AG08396 (cell line): ENCODE results near the gene ZNF219.

Source experiments
- DNase-seq: peaks from one replicate; pipeline ENCODE4 v3.0.0; 2012; ENCODE audit warnings: low spot score, mixed read lengths

Gene ZNF219

DNA sequence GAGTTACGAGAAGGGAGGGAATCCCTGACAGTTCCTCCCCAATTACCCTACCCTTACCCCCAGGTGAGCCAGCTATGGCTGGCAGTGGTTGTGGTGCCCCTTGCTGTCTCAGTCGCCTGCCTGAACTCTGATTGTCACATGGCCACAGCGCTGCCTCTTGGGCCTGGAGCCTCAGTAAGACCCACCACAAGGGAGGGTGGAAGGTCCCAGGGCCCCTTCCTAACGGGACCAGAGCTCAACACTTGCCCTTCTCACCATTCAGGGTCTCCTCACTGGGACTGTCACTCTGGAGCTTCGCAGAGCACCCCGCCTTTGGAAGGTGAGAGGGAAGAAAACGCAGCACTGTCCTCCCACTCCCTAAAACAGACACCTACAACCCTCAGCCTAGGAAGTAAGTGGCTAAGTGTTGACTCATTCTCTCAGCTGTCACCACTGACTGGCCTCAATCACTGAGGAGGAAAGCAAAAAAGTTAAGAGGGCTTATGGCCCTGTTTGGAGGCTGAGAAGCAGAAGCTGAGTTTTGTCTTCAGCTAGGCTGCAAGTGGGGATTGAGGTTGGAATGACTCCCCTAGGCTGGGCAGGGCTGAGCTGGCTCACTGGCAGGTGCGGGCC, 3.5 kb upstream of the ZNF219 start:
- DNase-seq: no peak

DNA sequence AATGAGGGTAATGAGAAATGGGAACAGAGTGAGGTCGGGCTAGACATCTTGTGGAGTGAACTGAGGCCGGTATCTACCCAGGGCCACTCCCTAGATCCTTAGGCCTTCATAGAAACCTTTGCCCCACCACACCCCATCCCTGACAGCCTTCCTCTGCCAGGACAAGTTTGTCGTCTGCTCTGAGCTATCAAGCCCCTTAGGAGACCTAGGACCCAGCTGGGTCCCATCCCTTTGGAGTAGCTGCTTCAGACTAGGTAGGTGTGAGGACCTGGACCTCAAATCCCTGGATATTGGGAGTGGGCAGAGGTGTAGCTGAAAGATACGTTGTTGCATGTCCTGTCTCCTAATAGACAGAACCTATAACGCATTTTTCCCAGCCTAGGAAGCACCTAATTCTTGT, 2.5 kb upstream of the ZNF219 start, which contains the start of gene TMEM253:
TMEM253 (plus strand) TSS at position 136 of the 400 bp plus-strand sequence. CDS start 278 bp downstream, outside the sequence.
- DNase-seq: no peak

DNA sequence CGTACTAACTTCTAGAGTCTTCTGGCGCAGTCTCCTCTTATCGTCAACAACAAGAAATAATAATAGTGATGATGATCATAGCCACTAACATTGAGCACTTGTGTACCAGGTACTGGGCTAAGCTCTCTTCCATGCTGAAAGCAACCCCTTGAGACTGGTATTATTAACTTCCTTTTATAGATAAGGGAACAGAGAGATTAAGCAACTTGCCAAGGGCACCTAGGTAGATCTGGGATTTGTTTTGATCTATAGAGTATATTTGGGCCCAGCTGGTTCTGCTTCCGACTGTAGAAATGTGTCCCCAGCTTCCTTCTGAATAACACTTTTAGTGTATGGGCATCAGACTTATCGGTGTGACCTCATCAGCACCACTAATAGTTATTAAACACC, 1.1 kb upstream of the ZNF219 start:
- no peak for DNase-seq

DNA sequence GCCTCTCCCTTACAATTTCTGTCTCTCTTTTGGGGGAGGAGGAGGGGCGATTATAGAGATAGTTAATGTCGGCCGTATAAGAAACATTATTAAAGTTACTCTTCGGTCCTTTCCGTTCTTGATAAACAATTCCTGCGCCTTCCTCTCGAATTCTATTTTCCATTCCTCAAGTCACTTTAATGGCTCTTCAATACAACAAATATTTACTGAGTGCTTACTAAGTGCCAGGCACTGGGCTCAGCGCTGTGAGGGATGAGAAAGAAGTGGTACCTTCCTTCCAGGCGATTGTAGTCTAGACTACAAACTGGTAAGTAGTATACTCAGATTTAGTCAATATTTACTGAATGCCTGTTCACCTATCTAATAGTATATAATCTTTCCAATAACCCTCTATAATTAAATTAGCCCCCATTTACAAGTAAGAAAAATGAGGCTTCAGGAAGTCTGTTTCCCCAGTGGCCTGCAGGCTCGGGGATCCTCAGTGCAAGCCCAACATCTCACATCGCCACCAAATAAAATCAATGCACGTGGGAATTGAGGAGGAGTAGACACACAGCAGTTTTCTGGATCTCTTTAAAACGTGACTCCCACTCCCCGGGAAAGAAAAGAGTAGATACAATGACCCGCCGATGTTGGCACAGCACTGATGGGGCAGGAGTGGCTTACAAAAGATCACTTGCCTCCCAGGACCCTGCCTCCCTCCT, 589 bp upstream of the ZNF219 start:
- DNase-seq: peak; percentile 6

DNA sequence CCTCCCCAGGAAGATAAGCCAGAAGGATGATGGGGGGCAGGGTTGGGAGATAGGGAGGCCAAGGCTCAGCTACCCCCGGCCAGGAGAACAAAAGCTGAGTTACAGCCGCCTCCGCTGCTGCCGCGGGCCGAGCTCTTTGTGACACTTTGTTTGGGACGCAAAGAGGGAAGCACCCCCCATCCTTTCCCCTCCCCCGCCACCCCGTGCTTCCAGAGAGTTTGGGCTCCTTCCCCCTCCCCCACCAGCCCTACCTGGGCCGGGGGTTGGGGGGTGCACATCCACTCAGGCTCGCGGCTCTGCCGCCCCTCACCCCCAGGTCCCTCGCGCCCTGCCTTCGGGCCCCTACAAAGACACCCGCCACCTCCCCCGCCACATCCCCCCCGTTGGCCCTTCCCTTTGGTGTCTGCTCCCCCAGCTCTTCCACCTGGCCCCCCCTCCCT, 799 bp downstream of the ZNF219 start:
- DNase-seq: no peak

DNA sequence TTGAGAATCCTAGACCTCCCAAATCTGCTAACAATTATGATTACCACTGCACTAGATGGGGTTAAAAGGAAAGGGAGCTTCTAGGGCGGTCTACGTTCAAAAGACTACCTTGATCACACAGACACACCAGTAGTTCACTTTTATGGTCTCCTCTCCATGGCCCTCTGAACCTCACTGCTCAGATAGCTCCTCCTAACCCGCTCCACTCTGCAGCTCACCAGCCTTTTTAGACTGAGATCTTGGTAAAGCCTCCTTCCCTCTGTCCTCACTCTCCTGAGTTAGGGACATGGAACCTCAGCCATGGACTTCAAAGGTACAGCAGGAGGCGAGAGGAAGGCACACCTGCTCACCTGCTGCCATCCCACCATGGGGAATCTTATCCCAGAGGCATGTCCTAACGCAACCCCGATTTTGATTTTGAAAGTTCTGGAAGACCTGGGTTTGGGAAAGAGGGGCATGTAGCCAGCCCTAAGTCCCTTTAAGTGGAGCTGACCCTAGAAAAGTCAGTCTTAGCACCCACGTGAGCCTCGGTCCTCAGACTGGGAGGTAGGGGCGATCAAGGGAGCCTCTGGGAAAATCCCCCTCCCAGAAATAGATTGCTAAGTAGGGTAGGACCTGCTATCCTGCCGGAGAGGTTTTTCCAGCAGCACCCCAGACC, 1.3 kb downstream of the ZNF219 start:
- peak; percentile 4 for DNase-seq

DNA sequence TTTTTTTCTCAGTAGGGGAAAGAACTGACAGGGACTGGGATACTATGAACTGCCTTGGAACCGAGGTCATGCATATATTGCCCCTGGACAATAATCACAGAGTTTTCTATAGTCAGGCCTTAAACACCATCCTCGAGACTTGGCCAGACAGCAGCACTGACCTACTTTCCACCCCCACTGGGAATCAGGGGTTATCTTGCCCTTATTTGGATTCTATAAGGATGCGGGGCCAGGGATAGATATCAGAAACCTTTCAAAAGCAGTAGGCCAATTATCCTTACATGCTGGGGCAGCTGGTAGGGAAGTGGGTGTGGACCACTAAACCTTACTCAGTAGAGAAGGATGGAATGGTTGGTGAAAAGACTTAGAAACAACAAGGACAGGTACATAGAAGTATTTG, 2.0 kb downstream of the ZNF219 start:
- no peak for DNase-seq

DNA sequence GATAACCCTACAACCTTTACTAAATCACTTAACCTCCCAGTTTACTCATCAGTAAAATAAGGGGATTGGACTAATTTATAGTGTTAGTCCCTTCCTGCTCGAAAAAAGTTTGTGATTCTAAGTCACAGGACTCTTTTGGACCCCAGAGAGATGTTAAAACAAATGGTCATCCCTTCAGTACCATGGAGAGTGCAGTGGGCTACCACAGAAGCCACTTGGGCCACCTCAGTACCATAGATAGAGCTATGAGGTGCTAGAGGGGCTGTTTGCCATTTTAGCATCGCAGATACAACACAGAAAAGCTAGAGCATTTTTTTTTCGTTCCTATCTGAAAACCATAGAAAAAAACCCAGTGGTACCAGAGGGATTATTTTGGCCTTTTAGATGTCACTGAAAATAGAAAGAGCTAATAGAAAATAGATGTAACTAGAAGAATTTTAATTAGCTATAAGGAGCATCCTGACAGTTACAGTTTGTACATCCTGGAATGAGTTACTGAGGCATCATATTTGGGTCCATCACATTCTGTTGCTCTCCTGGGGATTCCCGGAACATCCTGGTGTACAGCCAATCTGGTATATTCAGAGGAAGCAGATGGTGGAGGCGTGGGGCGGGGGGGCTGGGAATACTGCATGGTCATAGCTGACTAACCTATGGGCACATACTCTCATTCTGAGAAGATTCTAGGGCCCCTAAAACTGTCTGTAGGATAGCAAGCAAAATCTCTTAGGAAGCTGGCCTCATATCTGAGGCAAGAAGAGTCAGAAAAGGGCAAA, 2.8 kb downstream of the ZNF219 start:
- no peak for DNase-seq

DNA sequence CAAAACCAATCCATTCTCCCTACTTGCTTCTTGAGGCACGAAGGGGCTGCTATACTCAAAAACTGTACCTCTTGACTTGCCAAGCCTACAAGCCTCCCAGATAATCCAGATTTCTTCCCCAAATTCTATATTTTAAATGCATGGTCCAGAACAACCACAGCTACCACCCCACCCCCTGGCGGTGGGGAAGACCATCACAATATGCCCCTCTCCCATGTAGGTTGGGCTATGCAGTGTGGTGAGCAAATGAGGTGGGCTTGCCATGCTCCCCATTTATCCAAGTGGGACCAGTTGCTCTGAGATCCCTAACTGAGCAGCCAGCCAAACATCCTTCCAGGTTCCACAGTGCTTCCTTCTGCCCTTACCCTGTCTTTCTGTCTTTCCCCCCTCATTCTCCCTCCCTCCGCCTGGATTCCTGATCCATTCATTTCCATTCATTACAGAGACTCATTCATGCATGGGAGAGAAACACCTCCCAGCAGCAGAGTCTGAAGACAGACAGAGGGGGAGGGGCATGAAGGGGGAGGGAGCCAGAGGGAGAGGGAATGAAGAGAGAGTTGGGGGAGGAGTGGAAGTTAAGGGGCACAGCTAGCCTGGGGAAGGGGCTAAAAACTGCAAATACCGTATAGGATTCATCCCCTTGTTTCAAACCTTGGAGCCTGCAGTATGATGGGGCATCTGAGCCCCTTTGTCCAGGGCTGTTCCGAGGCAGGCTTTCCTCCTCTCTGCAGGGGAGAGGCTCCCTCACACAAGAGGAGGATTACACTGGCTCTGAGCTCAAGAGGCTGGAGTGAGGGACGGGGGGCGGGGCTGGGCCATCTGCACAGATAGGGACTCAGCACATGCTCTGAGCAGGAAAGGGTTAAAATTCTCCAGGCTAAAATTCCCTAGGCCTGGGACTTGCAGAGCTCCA, 4.4 kb downstream of the ZNF219 start:
- no peak for DNase-seq

DNA sequence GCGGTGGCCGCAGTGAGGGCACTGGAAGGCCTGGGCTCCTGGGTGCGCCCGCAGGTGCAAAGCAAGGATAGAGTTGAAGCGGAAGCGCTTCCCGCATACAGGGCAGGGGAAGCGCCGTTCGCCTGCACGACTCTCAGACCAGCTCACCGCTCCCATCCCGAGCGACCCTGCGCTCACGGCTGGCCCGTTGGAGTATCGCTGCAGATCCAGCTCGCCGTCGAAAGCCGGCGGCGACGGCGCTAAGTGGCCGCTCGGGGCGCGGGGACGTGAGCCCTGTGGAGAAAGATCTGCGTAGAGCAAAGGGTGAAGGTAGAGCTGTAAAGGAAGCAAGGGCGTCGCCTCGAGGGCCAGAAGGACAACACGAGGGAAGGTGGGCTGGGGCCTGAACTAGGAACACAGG, 5.4 kb downstream of the ZNF219 start:
- no peak for DNase-seq

DNA sequence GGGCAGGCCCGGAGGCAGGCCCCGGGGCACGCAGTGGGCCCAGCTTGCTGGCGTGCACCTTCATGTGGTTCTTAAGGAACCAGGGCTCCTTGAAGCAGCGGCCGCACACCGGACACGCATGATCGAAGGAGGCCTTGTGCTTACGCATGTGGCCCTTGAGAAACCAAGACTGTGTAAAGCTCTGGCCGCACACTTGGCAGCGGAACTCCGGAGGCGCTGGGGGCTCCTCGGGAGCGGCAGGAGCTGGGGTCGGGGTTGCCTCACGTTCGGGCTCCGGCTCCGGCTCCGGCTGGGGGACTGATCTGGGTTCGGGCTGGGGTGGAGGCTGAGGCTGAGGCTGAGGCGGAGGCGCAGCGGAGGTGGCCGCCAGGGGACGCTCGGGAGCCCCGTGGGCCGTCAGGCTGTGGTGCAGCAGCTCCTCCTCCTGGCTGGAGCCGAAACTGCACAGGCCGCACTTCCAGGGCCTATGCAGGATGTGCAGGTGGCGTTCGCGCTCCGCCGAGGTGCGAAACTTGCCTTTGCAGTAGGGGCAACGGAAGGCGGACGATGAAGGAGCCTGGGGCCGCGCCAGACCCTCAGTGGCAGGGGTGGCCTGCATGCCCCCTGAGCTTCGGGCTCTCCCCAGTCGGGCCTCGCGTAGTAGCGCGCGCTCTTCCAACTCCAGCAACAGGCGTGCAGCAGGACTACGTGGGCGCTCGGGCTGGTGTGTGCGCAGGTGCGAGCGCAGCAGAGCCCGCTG, 6.0 kb downstream of the ZNF219 start:
- DNase-seq: peak; percentile 93

DNA sequence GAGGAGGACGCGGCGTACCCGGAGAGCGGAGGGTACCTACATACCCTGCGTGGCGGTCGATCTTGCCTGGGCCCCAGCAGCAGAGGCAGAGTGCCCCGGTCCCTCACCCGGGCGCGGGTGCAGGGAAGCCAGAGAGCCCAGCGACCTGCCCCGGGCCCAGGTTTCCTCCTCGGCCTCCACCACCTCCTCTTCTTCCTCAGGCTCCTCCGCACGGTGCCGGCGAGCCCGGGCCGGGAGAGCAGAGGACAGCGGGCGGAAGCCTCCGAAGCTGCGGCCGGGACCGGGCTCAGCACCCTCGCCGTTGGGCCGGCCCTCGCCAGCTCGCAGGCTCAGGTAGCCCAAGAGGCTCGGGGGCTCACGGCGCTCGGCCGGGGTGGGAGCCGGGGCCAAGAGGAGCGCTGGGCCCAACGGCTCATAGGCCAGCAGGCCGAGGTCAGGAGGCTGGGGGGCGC, 6.6 kb downstream of the ZNF219 start:
- no peak for DNase-seq

DNA sequence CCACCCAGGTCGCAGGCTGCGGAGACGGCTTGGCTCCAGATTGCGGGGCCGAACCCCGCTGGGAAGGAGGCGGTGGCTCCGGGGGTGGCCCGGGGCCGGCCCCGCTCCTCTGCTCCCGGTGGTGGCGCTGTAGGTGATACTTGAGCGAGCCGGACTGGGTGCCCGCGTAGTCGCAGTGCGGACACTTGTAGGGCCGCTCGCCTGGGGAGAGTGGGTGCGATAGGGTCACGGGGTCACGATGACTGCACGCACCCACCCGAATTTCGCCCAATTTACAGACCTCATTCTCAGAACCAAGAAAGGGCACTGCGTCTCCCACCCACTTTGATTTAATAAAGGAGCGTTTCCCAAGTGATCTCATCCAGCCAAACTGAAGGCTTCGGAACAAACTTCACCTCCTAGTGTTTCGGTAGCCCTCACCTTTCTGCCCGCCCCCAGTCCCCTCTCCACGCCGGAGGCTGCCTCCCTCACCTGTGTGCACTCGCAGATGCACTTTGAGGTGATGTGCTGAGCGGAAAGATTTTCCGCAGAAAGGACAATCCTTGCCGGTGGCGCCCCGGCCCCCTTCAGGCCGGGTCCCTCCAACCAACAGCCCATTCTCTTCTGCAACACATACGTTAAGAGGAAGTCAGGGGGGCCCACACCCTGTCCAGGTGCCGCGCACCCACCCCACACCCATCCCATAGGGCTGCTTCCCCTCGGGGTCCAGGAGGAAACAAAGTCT, 7.4 kb downstream of the ZNF219 start:
- no peak for DNase-seq

DNA sequence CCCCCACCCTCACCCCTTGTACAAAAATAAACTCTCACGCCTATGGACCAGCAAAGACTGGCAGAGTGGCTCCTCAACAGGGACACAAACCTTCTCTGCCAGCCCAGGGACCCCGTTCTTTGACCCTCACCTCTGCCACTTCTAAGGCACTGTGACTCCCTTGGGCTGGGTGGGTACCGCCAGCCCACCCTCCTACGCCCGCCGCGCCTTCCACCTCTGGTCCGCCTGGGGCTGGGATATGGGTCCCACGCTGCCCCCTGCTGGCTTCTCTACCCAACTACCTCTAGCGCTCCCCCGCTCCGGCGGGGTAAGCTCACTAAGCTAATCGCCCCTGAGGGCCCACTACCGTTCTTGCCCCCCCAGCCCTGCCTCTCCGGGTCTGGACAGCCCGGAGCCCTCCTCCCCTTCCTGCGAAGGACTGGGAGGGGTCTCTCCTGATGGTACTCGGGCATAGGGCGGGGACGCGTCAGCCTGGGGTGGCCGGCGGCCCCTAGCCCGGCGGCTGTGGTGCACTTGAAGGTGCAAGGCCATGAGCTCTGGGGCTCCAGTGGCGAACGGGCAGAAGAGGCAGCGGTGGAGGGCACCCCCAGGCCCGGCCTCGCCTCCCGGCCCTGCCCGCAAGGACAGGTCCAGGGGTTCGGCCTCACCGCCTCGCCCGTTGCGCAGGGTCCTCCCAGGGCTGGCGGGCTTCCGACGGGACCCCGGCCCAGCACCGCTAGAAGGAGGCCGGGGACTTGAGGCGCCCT, 8.1 kb downstream of the ZNF219 start:
- DNase-seq: no peak

DNA sequence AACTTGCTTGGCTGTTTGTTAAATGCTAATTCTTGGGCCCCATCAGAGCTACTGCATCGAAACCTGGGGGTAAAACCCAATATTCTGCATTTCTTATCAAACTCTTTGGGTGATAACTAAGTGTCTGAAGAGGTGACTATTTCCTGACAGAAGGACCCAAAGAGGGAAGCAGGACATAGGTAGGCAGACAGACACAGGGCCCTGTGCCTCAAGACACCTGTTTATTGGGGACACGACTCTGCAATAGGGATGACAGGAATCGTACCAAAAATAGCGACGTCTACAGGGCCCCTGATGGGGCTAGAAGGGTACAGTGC, 8.6 kb downstream of the ZNF219 start:
- no peak for DNase-seq

DNA sequence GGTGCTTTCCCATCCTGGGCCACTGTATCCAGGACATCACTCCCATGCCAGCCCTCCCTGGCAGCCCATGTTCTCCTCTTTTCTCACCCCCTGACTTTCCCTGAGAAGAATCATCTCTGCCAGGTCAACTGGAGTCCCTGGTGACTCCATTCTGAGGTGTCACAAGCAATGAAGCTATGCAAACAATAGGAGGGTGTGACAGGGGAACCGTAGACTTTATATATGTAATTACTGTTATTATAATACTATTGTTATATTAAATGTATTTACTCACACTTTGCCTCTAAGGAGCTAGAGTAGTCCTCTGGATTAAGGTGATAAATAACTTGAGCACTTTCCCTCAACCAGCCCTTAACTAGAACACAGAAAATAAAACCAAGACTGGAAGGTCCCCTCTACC, 9.2 kb downstream of the ZNF219 start:
- no peak for DNase-seq

DNA sequence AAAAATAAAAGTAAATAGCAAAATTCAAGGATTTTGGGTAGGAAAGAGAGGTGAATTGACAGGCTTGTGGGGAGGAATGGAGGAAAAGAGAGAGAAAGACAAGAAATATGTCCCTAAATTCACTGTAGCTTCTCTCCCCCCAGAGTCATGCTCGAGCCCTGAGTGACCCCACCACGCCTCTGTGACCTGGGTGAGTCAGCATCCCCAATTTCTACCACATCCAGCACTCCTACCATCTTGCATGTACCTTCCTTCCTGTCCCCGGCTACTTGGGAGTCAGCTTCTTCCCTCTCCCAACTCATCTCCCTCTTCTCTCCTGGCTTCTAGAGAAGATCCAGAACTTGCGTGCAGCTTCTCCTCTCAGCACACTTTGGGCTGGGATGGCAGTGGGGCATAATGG, 9.8 kb downstream of the ZNF219 start:
- no peak for DNase-seq

DNA sequence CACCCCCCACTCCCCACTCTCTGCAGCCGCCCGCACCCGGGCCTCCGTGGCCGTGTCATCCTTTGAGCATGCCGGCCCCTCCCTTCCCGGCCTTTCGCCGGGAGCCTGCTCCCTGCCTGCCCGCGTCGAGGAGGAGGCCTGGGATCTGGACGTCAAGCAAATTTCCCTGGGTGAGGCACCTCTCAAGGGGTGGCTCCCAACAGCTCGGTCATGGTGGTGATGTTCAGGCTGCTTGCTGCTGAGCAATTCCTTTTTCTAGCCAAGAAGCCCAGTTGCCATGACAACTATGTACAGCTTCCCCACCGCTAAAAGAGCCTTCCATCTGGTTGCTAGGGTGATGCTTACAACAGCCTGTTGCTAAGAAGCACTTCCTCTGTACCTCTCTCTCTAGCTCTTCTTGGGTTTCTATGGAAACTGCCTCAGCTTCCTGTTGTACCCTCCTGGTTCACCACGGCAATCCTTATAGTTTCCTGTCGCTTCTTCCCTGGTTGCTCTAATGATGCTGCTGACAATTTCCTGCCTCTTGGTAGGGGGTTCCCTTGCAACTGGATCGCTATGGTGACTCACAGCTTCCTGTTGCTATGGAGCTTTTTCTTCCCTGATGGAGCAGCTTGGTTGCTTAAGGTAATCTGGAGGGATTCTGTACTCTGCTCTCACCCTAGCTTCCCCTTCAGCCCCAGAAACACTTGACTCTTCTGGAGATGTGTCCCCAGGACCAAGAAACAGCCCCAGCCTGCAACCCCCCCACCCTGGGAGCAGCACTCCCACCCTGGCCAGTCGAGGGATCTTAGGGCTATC, 11.0 kb downstream of the ZNF219 start:
- peak; percentile 92 for DNase-seq

DNA sequence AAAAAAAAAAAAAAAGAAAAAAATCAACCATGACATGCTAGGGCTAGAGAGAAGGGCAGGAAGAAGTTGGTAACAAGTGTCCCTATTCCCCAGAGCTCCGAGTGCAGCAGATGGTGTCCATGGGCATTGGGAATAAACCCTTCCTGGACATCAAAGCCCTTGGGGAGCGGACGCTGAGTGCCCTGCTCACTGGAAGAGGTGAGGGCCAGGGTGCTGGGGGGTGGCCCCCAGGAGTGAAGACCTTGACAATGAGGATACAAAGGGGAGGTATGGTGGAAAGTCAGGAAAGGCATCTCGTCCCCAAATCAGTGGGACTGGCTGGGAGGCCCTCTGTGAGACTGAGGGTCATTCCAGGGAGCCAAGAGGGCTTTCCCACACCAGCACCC, 11.6 kb downstream of the ZNF219 start:
- no peak for DNase-seq
